Activated naive CD8-positive, alpha-beta T cell treated with anti-CD3 and anti-CD28 coated beads for 36 hours (primary cell): Measurements from ENCODE around the gene ZNF276. TPM values are rescaled to one million over a fixed set of nuclear protein-coding genes. Genes with fewer than 3 reads are reported as not detected.
"Not testable (repeated sequence)": the region's sequence is repeated elsewhere in the genome, so short reads cannot be mapped to it uniquely, and the experiment has no call there.

Source experiments
- DNase-seq: peaks from one replicate; pipeline ENCODE4 v3.0.0; 2021
- H3K27ac Mint-ChIP-seq: one replicate; pipeline ENCODE4 v1.8.0; 2022; ENCODE audit warnings: mild to moderate bottlenecking, moderate library complexity, mixed read lengths
- H3K27me3 Mint-ChIP-seq: one replicate; pipeline ENCODE4 v1.8.0; 2022; ENCODE audit warnings: mild to moderate bottlenecking, mixed read lengths
- H3K36me3 Mint-ChIP-seq: one replicate; pipeline ENCODE4 v1.8.0; 2021; ENCODE audit warnings: mild to moderate bottlenecking, mixed read lengths
- H3K4me1 Mint-ChIP-seq: one replicate; pipeline ENCODE4 v1.8.0; 2021; ENCODE audit warnings: mixed read lengths
- H3K4me3 Mint-ChIP-seq: one replicate; pipeline ENCODE4 v1.8.0; 2022; ENCODE audit warnings: mild to moderate bottlenecking, moderate library complexity, mixed read lengths
- H3K9me3 Mint-ChIP-seq: one replicate; pipeline ENCODE4 v1.8.0; 2022; ENCODE audit warnings: mixed read lengths
- total RNA-seq, 2 experiments: library from RNA; stranded (reverse); gene quantifications; one replicate each; pipeline ENCODE4 v1.2.3, GENCODE V29; 2021

ZNF276 gene
- total RNA-seq, 2 experiments from 2014 or later = 24.7 to 24.9 TPM

DNA sequence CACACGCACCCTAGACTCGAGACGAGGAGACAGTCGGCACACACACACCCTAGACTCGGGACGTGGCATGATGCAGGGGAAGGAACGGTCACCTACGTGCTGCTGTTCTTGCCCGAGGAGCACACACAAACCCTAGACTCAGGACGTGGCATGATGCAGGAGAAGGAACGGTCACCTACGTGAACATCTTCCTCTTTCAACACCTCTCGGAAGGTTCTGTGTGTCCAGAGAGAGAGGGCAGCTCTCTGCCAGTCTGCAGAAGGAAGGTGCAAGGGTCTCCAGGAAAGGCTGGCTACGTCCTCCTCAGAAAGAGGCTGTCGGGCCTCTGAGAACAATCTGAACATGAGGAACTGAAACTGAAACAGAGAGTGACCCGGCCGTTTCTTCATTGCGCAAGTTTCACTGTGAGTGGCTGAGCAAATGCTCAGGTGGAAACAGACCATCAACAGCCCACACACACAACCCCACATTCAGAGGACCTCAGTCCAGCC lies 43.4 kb downstream of the ZNF276 start:
- Mint-ChIP-seq H3K36me3 (peaks cover 51% of the 10 kb centered on the region), H3K4me3 (peak overlapping the region; percentile 6), H3K4me1 (peaks cover 30% of the 10 kb centered on the region), H3K27me3 (no peaks in the 10 kb centered on the region), H3K9me3 (no peaks in the 10 kb centered on the region), H3K27ac (peak overlapping the region; percentile 61)
- DNase-seq = peak; percentile 35

GRCh38 chr16:89765292-89765830 lies 44.0 kb downstream of the ZNF276 start:
- Mint-ChIP-seq H3K36me3 (peaks cover 48% of the 10 kb centered on the region), H3K4me1 (peaks cover 30% of the 10 kb centered on the region)

GRCh38 chr16:89770367-89770766 lies 49.0 kb downstream of the ZNF276 start:
- Mint-ChIP-seq H3K4me3 (no peak overlapping the region), H3K9me3 (no peaks in the 10 kb centered on the region), H3K27ac (no peak overlapping the region), H3K27me3 (no peaks in the 10 kb centered on the region), H3K4me1 (peaks cover 3% of the 10 kb centered on the region), H3K36me3 (peaks cover 46% of the 10 kb centered on the region)
- DNase-seq = no peak

More at GRCh38 chr16:89765292-89765830, 44.0 kb downstream of the ZNF276 start:
- no peak for DNase-seq
- Mint-ChIP-seq H3K27ac (peak overlapping the region; percentile 42), H3K27me3 (no peaks in the 10 kb centered on the region), H3K4me3 (no peak overlapping the region), H3K9me3 (no peaks in the 10 kb centered on the region)

- Mint-ChIP-seq H3K36me3 (peaks cover 38% of the 10 kb centered on the region), H3K27me3 (no peaks in the 10 kb centered on the region), H3K27ac (no peak overlapping the region), H3K4me3 (no peak overlapping the region), H3K4me1 (no peaks in the 10 kb centered on the region), H3K9me3 (no peaks in the 10 kb centered on the region)
- no peak for DNase-seq
These were observed 53.9 kb downstream of the ZNF276 start for GRCh38 chr16:89775223-89775622.

GRCh38 chr16:89778211-89778610 lies 56.9 kb downstream of the ZNF276 start:
- H3K36me3 Mint-ChIP-seq = peaks cover 36% of the 10 kb centered on the region
- not testable (repeated sequence) for H3K27ac Mint-ChIP-seq, H3K9me3 Mint-ChIP-seq, DNase-seq, H3K4me1 Mint-ChIP-seq, H3K27me3 Mint-ChIP-seq, H3K4me3 Mint-ChIP-seq

- Mint-ChIP-seq H3K27me3 (no peaks in the 10 kb centered on the region), H3K36me3 (peaks cover 33% of the 10 kb centered on the region), H3K4me1 (no peaks in the 10 kb centered on the region), H3K9me3 (no peaks in the 10 kb centered on the region), H3K4me3 (no peak overlapping the region), H3K27ac (no peak overlapping the region)
- DNase-seq = no peak
These were observed 58.0 kb downstream of the ZNF276 start for GRCh38 chr16:89779231-89779908.

DNA sequence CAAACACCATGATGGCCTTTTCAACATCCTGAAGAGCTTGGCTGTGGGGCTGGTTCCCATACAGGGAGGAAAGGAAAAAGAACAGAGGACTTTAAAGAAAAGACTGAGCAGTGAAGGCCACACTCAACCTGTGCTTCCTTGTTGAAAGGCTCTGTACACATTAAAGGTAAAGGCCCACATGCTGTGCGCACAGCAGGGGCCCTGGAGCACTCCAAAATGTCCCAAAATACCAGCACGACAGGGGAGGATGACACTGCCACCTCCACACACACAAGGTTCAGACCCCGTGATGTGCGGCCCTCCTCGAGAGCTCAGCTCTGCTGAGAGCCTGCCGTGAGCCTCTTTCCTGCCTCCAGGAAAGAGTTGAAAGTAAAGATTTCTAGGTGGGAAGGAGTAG lies 58.6 kb downstream of the ZNF276 start:
- H3K4me3 Mint-ChIP-seq = no peak overlapping the region
- no peak overlapping the region for H3K27ac Mint-ChIP-seq
- no peak for DNase-seq

DNA sequence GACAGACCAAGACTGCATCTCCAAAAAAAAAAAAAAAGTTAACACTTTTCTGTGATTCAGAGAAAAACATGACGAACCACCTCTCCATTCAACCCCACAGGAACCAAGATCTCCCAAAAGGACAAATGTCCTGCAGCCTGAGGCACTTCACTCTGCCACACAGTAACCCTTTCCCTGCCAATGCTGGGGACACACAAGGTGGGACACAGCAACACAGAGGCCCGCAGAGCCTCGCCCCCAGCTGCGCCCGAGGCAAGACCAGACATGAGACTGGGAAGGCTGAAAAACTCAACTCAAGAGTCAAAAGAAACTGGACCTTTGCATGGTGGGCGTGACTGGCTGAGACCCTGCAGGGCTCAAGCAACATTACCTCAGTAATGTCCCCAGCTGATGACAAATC lies 61.2 kb downstream of the ZNF276 start:
- H3K36me3 Mint-ChIP-seq = peaks cover 45% of the 10 kb centered on the region
- no peak overlapping the region for H3K27ac Mint-ChIP-seq
- no peak overlapping the region for H3K4me3 Mint-ChIP-seq
- H3K9me3 Mint-ChIP-seq = no peaks in the 10 kb centered on the region
- no peaks in the 10 kb centered on the region for H3K27me3 Mint-ChIP-seq
- peaks cover 18% of the 10 kb centered on the region for H3K4me1 Mint-ChIP-seq
- no peak for DNase-seq

More for the DNA sequence above, 58.6 kb downstream of the ZNF276 start:
- no peaks in the 10 kb centered on the region for H3K4me1 Mint-ChIP-seq
- no peaks in the 10 kb centered on the region for H3K9me3 Mint-ChIP-seq
- H3K27me3 Mint-ChIP-seq = no peaks in the 10 kb centered on the region
- H3K36me3 Mint-ChIP-seq = peaks cover 38% of the 10 kb centered on the region

DNA sequence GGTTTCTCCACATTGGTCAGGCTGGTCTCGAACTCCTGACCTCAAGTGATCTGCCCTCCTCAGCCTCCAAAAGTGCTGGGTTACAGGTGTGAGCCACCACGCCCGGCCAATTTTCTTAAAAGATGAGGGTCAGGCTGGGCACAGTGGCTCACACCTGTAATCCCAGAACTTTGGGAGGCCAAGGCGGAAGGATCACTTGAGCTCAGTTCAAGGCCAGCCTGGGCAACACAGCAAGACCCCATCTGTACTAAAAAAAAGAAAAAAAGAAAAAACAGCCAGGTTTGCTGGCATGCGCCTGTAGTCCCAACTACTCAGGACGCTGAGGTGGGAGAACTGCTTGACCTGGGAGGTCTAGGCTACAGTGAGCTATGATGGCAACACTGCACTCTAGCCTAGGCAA lies 62.6 kb downstream of the ZNF276 start:
- not testable (repeated sequence) for H3K27ac Mint-ChIP-seq, H3K4me3 Mint-ChIP-seq, DNase-seq, H3K9me3 Mint-ChIP-seq, H3K27me3 Mint-ChIP-seq
- peaks cover 42% of the 10 kb centered on the region for H3K36me3 Mint-ChIP-seq
- peaks cover 18% of the 10 kb centered on the region for H3K4me1 Mint-ChIP-seq

DNA sequence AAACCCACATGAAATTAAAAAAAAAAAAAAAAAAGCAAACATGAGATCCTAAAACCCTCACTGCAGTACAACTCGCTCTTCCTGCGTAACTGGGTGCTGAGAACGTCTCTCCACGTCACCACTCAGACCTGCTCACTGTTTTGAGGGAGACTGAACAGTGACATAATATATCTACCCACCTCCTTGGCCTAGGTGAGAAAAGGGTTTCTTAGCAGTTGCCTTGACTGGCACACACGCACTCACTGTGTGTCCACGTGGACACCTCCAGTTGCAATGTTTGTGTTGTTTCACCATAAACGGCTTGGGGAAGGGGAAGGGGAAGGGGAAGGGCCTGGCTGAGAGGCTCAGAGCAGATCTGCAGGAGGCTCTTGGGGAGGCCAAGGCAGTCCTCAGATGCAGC lies 63.1 kb downstream of the ZNF276 start:
- Mint-ChIP-seq H3K9me3 (no peaks in the 10 kb centered on the region), H3K4me1 (peaks cover 18% of the 10 kb centered on the region), H3K27me3 (no peaks in the 10 kb centered on the region), H3K36me3 (peaks cover 44% of the 10 kb centered on the region), H3K4me3 (no peak overlapping the region), H3K27ac (no peak overlapping the region)
- DNase-seq = no peak

DNA sequence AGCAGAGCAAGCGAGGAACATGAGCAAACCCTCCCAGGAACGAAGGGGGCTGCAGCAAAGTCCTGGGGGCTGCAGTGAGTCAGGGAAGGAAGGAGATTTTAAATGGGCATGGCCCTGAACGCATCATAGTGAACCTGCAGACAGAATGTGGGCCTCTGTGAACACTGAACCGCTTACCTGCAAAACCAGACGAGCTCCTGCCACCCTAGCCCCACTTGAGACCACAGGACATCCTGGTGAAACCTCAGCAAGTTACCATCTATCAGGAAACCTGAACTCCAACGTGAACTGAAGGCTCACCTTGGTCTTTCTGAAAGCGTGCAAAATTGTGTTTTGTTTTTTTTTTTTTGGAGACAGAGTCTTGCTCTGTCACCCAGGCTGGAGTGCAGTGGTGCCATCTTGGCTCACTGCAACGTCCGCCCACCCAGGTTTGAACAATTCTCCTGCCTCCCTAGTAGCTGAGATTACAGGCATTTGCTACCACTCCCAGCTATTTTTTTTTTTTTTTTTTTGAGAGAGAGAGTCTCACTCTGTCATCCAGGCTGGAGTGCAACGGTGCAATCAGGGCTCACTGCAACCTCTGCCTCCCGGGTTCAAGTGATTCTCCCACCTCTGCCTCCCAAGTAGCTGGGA lies 64.3 kb downstream of the ZNF276 start:
- no peaks in the 10 kb centered on the region for H3K27me3 Mint-ChIP-seq
- H3K27ac Mint-ChIP-seq = no peak overlapping the region
- DNase-seq = no peak
- H3K36me3 Mint-ChIP-seq = peaks cover 48% of the 10 kb centered on the region
- peaks cover 18% of the 10 kb centered on the region for H3K4me1 Mint-ChIP-seq
- no peaks in the 10 kb centered on the region for H3K9me3 Mint-ChIP-seq
- no peak overlapping the region for H3K4me3 Mint-ChIP-seq

- Mint-ChIP-seq H3K4me1 (peaks cover 18% of the 10 kb centered on the region), H3K27me3 (no peaks in the 10 kb centered on the region), H3K27ac (no peak overlapping the region), H3K9me3 (no peaks in the 10 kb centered on the region), H3K4me3 (no peak overlapping the region), H3K36me3 (peaks cover 53% of the 10 kb centered on the region)
- DNase-seq = no peak
These were observed 65.4 kb downstream of the ZNF276 start for GRCh38 chr16:89786474-89787364.

GRCh38 chr16:89787365-89787805 lies 66.0 kb downstream of the ZNF276 start:
- no peak overlapping the region for H3K27ac Mint-ChIP-seq

More at GRCh38 chr16:89787365-89787805, 66.0 kb downstream of the ZNF276 start:
- Mint-ChIP-seq H3K27me3 (no peaks in the 10 kb centered on the region), H3K36me3 (peaks cover 54% of the 10 kb centered on the region), H3K4me3 (no peak overlapping the region), H3K4me1 (peaks cover 18% of the 10 kb centered on the region), H3K9me3 (no peaks in the 10 kb centered on the region)
- no peak for DNase-seq
